ENCODE measurements around the gene KLHL21.

KLHL21 gene

DNA sequence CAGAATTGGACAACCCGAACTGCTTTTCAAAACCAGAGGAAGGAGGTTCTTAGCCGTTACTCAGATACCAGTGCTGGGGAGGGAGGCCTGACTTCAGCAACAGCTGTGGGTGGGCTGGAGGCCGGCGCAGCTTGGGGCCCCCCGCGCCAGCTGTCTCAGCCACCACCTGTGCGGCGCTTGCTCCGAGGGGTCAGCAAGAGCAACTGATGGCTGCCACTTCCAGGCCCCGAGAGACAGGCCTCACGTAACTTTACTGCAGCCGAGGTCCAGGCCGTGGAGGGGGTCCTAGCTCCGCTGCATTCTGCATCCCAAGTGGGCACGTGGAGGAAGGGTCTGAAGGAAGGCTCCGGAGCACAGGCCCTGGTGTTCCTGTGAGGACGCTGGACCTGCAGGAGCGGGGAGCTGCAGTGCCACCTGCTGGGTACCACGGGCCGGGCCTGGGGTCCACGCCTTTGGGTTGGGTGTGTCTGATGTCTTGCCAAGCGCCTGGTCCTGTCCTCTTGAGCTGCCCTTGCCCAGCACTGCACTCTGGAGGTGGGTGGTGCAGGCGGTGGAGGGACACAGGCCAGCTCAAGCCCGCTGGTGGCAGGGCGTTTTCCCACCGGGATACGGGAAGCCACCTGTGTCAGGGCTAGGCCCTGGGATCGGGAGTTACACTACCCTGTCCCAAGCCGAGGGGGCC is 31.8 kb upstream of the KLHL21 start:
- ChIA-PET POLR2A (interaction anchor here (0.7 to 1.1 kb wide), 2 partner anchors 19 to 31 kb away, joined by 3 to 5 read pairs; partner anchors contain the start of gene KLHL21), CTCF (interaction anchor here (0.6 to 0.8 kb wide), 5 partner anchors 9 to 279 kb away, joined by 3 to 4 read pairs (median 3); no protein-coding TSS in a partner anchor)
- TF ChIP-seq HDGF (IDR thresholded peaks at IDR 0.05; ENCODE audit: borderline replicate concordance) (no peak), ARNT (IDR thresholded peaks at IDR 0.05) (no peak), SP1 (IDR thresholded peaks at IDR 0.05) (no peak), BHLHE40 (IDR thresholded peaks at IDR 0.05; ENCODE audit: borderline replicate concordance) (no peak), FOXM1 (IDR thresholded peaks at IDR 0.05; ENCODE audit: borderline replicate concordance) (no peak), L3MBTL2 (conservative IDR thresholded peaks at IDR 0.05) (no peak), LEF1 (IDR thresholded peaks at IDR 0.05; ENCODE audit: borderline replicate concordance) (no peak), SUZ12 (IDR thresholded peaks at IDR 0.05) (no peak), CTBP1 (IDR thresholded peaks at IDR 0.05; ENCODE audit: borderline replicate concordance) (no peak), ELF4 (IDR thresholded peaks at IDR 0.05) (no peak)
- TF ChIP-seq, protein P1, sequence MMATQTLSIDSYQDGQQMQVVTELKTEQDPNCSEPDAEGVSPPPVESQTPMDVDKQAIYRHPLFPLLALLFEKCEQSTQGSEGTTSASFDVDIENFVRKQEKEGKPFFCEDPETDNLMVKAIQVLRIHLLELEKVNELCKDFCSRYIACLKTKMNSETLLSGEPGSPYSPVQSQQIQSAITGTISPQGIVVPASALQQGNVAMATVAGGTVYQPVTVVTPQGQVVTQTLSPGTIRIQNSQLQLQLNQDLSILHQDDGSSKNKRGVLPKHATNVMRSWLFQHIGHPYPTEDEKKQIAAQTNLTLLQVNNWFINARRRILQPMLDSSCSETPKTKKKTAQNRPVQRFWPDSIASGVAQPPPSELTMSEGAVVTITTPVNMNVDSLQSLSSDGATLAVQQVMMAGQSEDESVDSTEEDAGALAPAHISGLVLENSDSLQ (IDR thresholded peaks at IDR 0.05), result no peak
- DNase-seq (ENCODE audit: extremely low spot score), result peak; percentile 54

DNA sequence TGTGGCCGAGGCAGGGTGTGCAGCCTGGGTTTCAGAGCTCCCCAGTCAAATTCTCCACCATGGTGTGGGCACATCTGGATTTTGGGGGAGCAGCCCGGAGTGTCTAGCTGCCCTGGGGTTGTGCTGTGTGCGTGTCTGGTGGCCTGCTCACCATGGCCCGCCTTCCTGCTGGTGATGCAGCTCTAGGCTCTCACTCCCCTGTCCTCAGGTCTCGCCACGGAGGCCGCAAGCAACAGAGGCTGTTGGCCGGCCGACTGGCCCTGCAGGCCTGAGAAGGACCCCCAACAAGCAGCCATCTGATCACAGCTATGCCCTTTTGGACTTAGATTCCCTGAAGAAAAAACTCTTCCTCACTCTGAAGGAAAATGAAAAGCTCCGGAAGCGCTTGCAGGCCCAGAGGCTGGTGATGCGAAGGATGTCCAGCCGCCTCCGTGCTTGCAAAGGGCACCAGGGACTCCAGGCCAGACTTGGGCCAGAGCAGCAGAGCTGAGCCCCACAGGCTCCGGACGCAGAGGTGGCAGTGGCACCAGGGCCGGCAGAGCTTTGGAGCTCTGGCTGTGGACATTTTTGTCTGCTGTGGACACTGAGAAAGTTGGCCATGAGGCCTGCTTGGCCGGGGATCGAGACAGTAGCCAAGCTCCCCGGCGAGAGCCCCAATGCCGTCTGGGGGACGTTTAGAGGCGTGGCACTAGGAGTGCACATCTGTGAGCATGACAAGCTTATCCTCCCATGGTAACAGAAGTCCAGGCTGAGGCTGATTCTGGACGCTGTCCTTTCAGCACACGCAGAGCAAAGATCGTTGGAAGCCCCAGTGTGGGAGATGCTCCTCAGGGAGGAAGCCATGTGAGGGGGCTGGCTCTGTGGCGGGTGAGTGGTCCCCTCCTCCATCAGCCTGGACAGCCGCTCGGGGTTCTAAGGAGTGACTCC is 30.2 kb upstream of the KLHL21 start:
- DNase-seq (ENCODE audit: extremely low spot score), result no peak
- TF ChIP-seq ARNT (IDR thresholded peaks at IDR 0.05) (no peak), LEF1 (IDR thresholded peaks at IDR 0.05; ENCODE audit: borderline replicate concordance) (no peak), SUZ12 (IDR thresholded peaks at IDR 0.05) (no peak), CTBP1 (IDR thresholded peaks at IDR 0.05; ENCODE audit: borderline replicate concordance) (no peak), TARDBP (IDR thresholded peaks at IDR 0.05) (no peak), NFRKB (IDR thresholded peaks at IDR 0.05) (no peak), ELF4 (IDR thresholded peaks at IDR 0.05) (no peak), HDGF (IDR thresholded peaks at IDR 0.05; ENCODE audit: borderline replicate concordance) (no peak), FOXK2 (IDR thresholded peaks at IDR 0.05) (no peak), L3MBTL2 (conservative IDR thresholded peaks at IDR 0.05) (no peak), ZNF384 (IDR thresholded peaks at IDR 0.05) (no peak)
- ChIA-PET CTCF (no interaction called here), POLR2A (interaction anchor here (0.6 kb wide), 1 partner anchor 53 kb away, joined by 4 read pairs; the partner anchor contains the start of gene ZBTB48)

DNA sequence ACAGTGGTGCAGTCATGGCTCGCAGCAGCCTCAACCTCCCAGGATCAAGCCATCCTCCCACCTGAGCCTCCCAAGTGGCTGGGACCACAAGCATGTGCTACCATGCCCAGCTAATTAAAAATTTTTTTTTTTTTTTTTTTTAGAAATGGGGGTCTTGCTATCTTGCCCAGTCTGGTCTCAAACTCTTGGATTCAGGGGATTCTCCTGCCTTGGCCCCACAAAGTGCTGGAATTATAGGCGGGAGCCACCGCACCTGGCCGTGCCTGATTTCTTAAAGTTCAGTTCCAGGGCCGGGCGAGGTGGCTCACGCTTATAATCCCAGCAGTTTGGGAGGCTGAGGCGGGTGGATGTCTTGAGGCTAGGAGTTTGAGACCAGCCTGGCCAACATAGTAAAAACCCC is 28.4 kb upstream of the KLHL21 start:
- TF ChIP-seq BHLHE40 (IDR thresholded peaks at IDR 0.05; ENCODE audit: borderline replicate concordance) (no peak), FOXA1 (IDR thresholded peaks at IDR 0.05) (no peak), ELF4 (IDR thresholded peaks at IDR 0.05) (no peak), ARNT (IDR thresholded peaks at IDR 0.05) (no peak), CTBP1 (IDR thresholded peaks at IDR 0.05; ENCODE audit: borderline replicate concordance) (no peak), HDGF (IDR thresholded peaks at IDR 0.05; ENCODE audit: borderline replicate concordance) (no peak), ZNF384 (IDR thresholded peaks at IDR 0.05) (no peak), NFRKB (IDR thresholded peaks at IDR 0.05) (no peak), SP1 (IDR thresholded peaks at IDR 0.05) (no peak), L3MBTL2 (conservative IDR thresholded peaks at IDR 0.05) (no peak), TARDBP (IDR thresholded peaks at IDR 0.05) (no peak), FOXK2 (IDR thresholded peaks at IDR 0.05) (no peak)
- TF ChIP-seq, protein P1 (IDR thresholded peaks at IDR 0.05), result no peak
- DNase-seq (ENCODE audit: extremely low spot score), result no peak
- CTCF ChIA-PET, result no interaction called here
- POLR2A ChIA-PET, result no interaction called here

DNA sequence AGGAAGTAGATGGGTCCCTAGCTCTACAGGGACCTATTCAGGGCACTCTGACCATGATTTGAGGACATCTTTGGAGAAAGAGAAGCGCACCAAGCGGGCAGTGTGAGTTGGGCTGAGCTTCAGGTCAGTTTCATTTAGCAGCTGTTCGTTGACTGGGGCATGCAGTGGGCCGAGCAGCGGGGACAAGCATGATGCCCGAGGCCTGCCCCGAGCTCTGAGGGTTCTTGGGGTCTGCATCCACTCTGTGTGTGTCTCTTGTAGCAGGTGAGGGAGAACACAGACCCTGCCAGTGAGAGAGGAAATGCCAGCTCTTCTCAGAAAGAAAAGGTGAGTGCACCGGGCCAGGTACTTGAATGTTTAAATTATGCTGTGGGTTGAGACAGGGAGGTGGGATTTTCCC is 27.4 kb upstream of the KLHL21 start:
- POLR2A ChIA-PET, result no interaction called here
- no peak for DNase-seq (ENCODE audit: extremely low spot score)
- TF ChIP-seq SUZ12 (IDR thresholded peaks at IDR 0.05) (no peak), SP1 (IDR thresholded peaks at IDR 0.05) (no peak), HDGF (IDR thresholded peaks at IDR 0.05; ENCODE audit: borderline replicate concordance) (no peak), BHLHE40 (IDR thresholded peaks at IDR 0.05; ENCODE audit: borderline replicate concordance) (no peak), LEF1 (IDR thresholded peaks at IDR 0.05; ENCODE audit: borderline replicate concordance) (no peak), FOXM1 (IDR thresholded peaks at IDR 0.05; ENCODE audit: borderline replicate concordance) (no peak), TARDBP (IDR thresholded peaks at IDR 0.05) (no peak), ARNT (IDR thresholded peaks at IDR 0.05) (no peak)
- TF ChIP-seq, protein P1 (IDR thresholded peaks at IDR 0.05), result no peak
- CTCF ChIA-PET, result interaction anchor here (0.6 kb wide), 2 partner anchors 55 to 283 kb away, joined by 3 read pairs; no protein-coding TSS in a partner anchor

DNA sequence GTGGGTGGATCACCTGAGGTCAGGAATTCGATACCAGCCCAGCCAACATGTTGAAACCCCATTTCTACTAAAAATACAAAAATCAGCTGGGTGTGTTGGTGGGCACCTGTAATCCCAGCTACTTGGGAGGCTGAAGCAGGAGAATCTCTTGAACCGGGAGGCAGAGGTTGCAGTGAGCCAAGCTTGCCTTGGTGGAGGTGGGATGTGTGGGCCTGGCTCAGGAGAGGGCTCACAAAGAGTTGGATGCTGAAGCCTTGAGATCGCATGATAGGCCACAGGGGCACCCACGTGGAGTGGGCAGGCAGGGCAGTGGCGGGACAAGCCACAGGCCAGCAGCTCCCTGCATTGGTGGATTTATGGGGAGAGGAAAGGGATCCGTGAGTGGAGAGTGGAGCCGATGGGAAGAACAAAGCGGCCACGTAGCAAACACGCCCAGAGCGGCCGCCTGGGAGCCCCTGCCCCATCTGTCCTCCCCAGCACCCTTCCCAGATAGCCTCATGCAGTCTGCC is 26.4 kb upstream of the KLHL21 start:
- DNase-seq (ENCODE audit: extremely low spot score), result no peak
- ChIA-PET CTCF (no interaction called here), POLR2A (interaction anchor here (1.0 kb wide), 1 partner anchor 49 kb away, joined by 3 read pairs; the partner anchor contains the start of gene ZBTB48)
- TF ChIP-seq FOXK2 (IDR thresholded peaks at IDR 0.05) (no peak), ELF4 (IDR thresholded peaks at IDR 0.05) (no peak), HDGF (IDR thresholded peaks at IDR 0.05; ENCODE audit: borderline replicate concordance) (no peak), BHLHE40 (IDR thresholded peaks at IDR 0.05; ENCODE audit: borderline replicate concordance) (no peak), FOXA1 (IDR thresholded peaks at IDR 0.05) (no peak), FOXM1 (IDR thresholded peaks at IDR 0.05; ENCODE audit: borderline replicate concordance) (no peak), ARNT (IDR thresholded peaks at IDR 0.05) (no peak), SUZ12 (IDR thresholded peaks at IDR 0.05) (no peak), NFRKB (IDR thresholded peaks at IDR 0.05) (no peak), CTBP1 (IDR thresholded peaks at IDR 0.05; ENCODE audit: borderline replicate concordance) (no peak), LEF1 (IDR thresholded peaks at IDR 0.05; ENCODE audit: borderline replicate concordance) (no peak), TARDBP (IDR thresholded peaks at IDR 0.05) (no peak), SP1 (IDR thresholded peaks at IDR 0.05) (no peak), ZNF384 (IDR thresholded peaks at IDR 0.05) (no peak), L3MBTL2 (conservative IDR thresholded peaks at IDR 0.05) (no peak)
- TF ChIP-seq, protein P1 (IDR thresholded peaks at IDR 0.05), result no peak

All from HEK293T (cell line).